H9 (cell line): ENCODE results near the gene SERPINA3. TPM values are rescaled to one million over a fixed set of nuclear protein-coding genes. Genes with fewer than 3 reads are reported as not detected.

Experiments used
- DNase-seq: peaks from one replicate; pipeline ENCODE4 v3.0.0-alpha.2; 2017
- H2AFZ ChIP-seq: one replicate; pipeline ENCODE4 v1.6.1; 2013; ENCODE audit warnings: mild to moderate bottlenecking, low read length, control low read depth, moderate library complexity
- H2AK5ac ChIP-seq: 2 replicates; pipeline ENCODE4 v1.6.1; 2013; ENCODE audit warnings: low read length, control low read depth, mixed read lengths; ENCODE audit not compliant: insufficient read length
- H2BK120ac ChIP-seq: one replicate; pipeline ENCODE4 v1.6.1; 2013; ENCODE audit warnings: low read depth, mild to moderate bottlenecking, low read length, control low read depth, inconsistent platforms; ENCODE audit not compliant: poor library complexity, severe bottlenecking
- H2BK12ac ChIP-seq: 2 replicates; pipeline ENCODE4 v1.6.1; 2013; ENCODE audit warnings: low read length, control low read depth, mixed read lengths, low read depth; ENCODE audit not compliant: insufficient read length
- H2BK15ac ChIP-seq: 2 replicates; pipeline ENCODE4 v1.6.1; 2013; ENCODE audit warnings: low read depth, low read length, control low read depth
- H2BK20ac ChIP-seq: one replicate; pipeline ENCODE4 v1.6.1; 2013; ENCODE audit warnings: low read depth, mild to moderate bottlenecking, low read length, control low read depth, inconsistent platforms; ENCODE audit not compliant: poor library complexity, severe bottlenecking
- H2BK5ac ChIP-seq: 2 replicates; pipeline ENCODE4 v1.6.1; 2013; ENCODE audit warnings: low read length, control low read depth, mixed read lengths; ENCODE audit not compliant: insufficient read length
- H3K14ac ChIP-seq: 2 replicates; pipeline ENCODE4 v1.6.1; 2013; ENCODE audit warnings: low read length, control low read depth; ENCODE audit not compliant: insufficient read depth
- H3K18ac ChIP-seq: 2 replicates; pipeline ENCODE4 v1.6.1; 2013; ENCODE audit warnings: low read depth, mild to moderate bottlenecking, mixed read lengths, low read length, control low read depth; ENCODE audit not compliant: insufficient read length
- H3K23ac ChIP-seq: 2 replicates; pipeline ENCODE4 v1.6.1; 2013; ENCODE audit warnings: low read length, control low read depth, mixed read lengths, low read depth; ENCODE audit not compliant: insufficient read length
- H3K23me2 ChIP-seq: 2 replicates; pipeline ENCODE4 v1.6.1; 2013; ENCODE audit warnings: low read depth, mild to moderate bottlenecking, mixed read lengths, low read length, control low read depth; ENCODE audit not compliant: insufficient read length, poor library complexity, severe bottlenecking
- H3K27ac ChIP-seq: 2 replicates; pipeline ENCODE4 v1.5.1; 2013; ENCODE audit warnings: low read length, control low read depth, mixed read lengths, low read depth; ENCODE audit not compliant: insufficient read length
- H3K27me3 ChIP-seq: 2 replicates; pipeline ENCODE4 v1.6.1; 2013; ENCODE audit warnings: low read length, control low read depth, inconsistent platforms; ENCODE audit not compliant: insufficient read depth
- H3K4ac ChIP-seq: 2 replicates; pipeline ENCODE4 v1.6.1; 2013; ENCODE audit warnings: low read depth, mild to moderate bottlenecking, control low read depth, inconsistent platforms, low read length, moderate library complexity
- H3K4me1 ChIP-seq: 2 replicates; pipeline ENCODE4 v1.6.1; 2013; ENCODE audit warnings: low read length, control low read depth, inconsistent platforms; ENCODE audit not compliant: insufficient read depth
- H3K4me2 ChIP-seq: 2 replicates; pipeline ENCODE4 v1.6.1; 2013; ENCODE audit warnings: low read length, control low read depth, mixed read lengths; ENCODE audit not compliant: insufficient read length, insufficient read depth
- H3K56ac ChIP-seq: 2 replicates; pipeline ENCODE4 v1.6.1; 2013; ENCODE audit warnings: low read depth, mild to moderate bottlenecking, mixed read lengths, low read length, control low read depth; ENCODE audit not compliant: insufficient read length
- H3K79me1 ChIP-seq: 2 replicates; pipeline ENCODE4 v1.6.1; 2013; ENCODE audit warnings: low read depth, mild to moderate bottlenecking, moderate library complexity, low read length, control low read depth, inconsistent platforms; ENCODE audit not compliant: insufficient read depth, poor library complexity, severe bottlenecking
- H3K79me2 ChIP-seq: 2 replicates; pipeline ENCODE4 v1.6.1; 2013; ENCODE audit warnings: low read length, control low read depth, inconsistent platforms; ENCODE audit not compliant: insufficient read depth
- H3K9ac ChIP-seq: 2 replicates; pipeline ENCODE4 v1.6.1; 2013; ENCODE audit warnings: low read length, control low read depth, mixed read lengths; ENCODE audit not compliant: insufficient read length; ENCODE audit errors: extremely low read depth
- H3K9me3 ChIP-seq: one replicate; pipeline ENCODE4 v1.6.1; 2013; ENCODE audit warnings: low read depth, low read length, inconsistent platforms; ENCODE audit not compliant: control insufficient read depth
- H3T11ph ChIP-seq: one replicate; pipeline ENCODE4 v1.6.1; 2013; ENCODE audit warnings: mild to moderate bottlenecking, low read length, control low read depth, inconsistent platforms
- H4K20me1 ChIP-seq: one replicate; pipeline ENCODE4 v1.6.1; 2013; ENCODE audit not compliant: control insufficient read depth, insufficient read length, insufficient read depth
- H4K5ac ChIP-seq: 2 replicates; pipeline ENCODE4 v1.6.1; 2013; ENCODE audit warnings: low read depth, mild to moderate bottlenecking, mixed read lengths, low read length, control low read depth; ENCODE audit not compliant: insufficient read length
- H4K8ac ChIP-seq: replicated peaks from 2 replicates; pipeline ENCODE4 v1.6.1; 2013; ENCODE audit warnings: low read length, control low read depth, mixed read lengths, low read depth; ENCODE audit not compliant: insufficient read length
- H4K91ac ChIP-seq: 2 replicates; pipeline ENCODE4 v1.6.1; 2013; ENCODE audit warnings: low read depth, mild to moderate bottlenecking, moderate library complexity, mixed read lengths, low read length, control low read depth; ENCODE audit not compliant: insufficient read length
- H3K27ac Mint-ChIP-seq, 3 experiments: 2 replicates in 2 of 3; 3 replicates in 1 of 3; pipeline ENCODE4 v1.8.0; 2020 to 2021; ENCODE audit warnings: mixed read lengths in 3 of 3, mild to moderate bottlenecking in 1 of 3, moderate library complexity in 1 of 3
- H3K27me3 Mint-ChIP-seq: 2 replicates; pipeline ENCODE4 v1.8.0; 2021; ENCODE audit warnings: low read depth, mild to moderate bottlenecking, moderate library complexity, mixed read lengths
- H3K36me3 Mint-ChIP-seq, 3 experiments: 2 replicates in 2 of 3; 3 replicates in 1 of 3; pipeline ENCODE4 v1.8.0; 2020 to 2021; ENCODE audit warnings: low read depth in 3 of 3, mixed read lengths in 3 of 3; ENCODE audit not compliant: insufficient read depth in 1 of 3
- H3K4me1 Mint-ChIP-seq, 2 experiments: 2 replicates each; pipeline ENCODE4 v1.8.0; 2020; ENCODE audit warnings: mixed read lengths in 2 of 2
- H3K4me3 Mint-ChIP-seq, 2 experiments: 2 replicates in 1 of 2; 3 replicates in 1 of 2; pipeline ENCODE4 v1.8.0; 2020 to 2021; ENCODE audit warnings: mild to moderate bottlenecking in 2 of 2, mixed read lengths in 2 of 2, moderate library complexity in 1 of 2
- H3K9me3 Mint-ChIP-seq, 2 experiments: 2 replicates in 1 of 2; 3 replicates in 1 of 2; pipeline ENCODE4 v1.8.0; 2020; ENCODE audit warnings: mild to moderate bottlenecking in 2 of 2, mixed read lengths in 2 of 2, moderate library complexity in 1 of 2
- WGBS: extraction: QIAGEN DNeasy Blood & Tissue Kit; methylation state at CpG from one replicate; pipeline ENCODE4 v1.1.7; 2013; ENCODE audit warnings: missing lambda C conversion rate, low lambda C conversion rate, mixed read lengths; ENCODE audit not compliant: insufficient read length; ENCODE audit errors: extremely low coverage; 5-methylcytosine and 5-hydroxymethylcytosine counted together
- total RNA-seq: library from RNA; stranded (reverse); gene quantifications from 2 replicates; pipeline ENCODE4 v1.2.1, GENCODE V29; 2021
- TF ChIP-seq, protein P1 (sequence below): fragments of 200-600 bp; sonication (generic); conservative IDR thresholded peaks from 3 replicates; pipeline ENCODE4 v1.8.0; 2021; ENCODE audit warnings: antibody characterized with exemption, mild to moderate bottlenecking

SERPINA3 gene
- total RNA-seq, 1 experiment from 2014 or later = not detected

DNA sequence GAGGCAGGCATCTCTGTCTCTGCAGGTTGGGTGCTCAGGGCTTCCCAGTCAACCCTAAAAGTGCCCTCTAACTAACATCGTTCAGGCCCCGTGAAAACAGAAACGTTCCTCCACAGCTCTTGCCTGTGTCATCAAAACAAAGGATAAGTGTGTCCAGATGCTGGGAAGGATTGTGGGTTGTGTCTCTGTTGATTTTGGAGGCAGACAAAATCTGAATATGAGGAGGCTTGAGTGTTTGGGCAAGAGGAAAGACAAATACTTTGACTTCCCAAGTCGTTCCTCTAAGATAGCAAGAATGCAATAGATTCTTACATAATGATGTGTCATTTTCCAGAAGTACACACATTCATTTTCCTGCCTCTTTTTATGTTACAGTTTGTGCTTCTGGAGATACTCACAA, 52.9 kb downstream of the SERPINA3 start:
- H3K9ac ChIP-seq = no peak overlapping the region
- no peak overlapping the region for H2AFZ ChIP-seq
- no CpG with 5 or more reads among the region's 4 CpGs for WGBS
- H3K9me3 ChIP-seq = no peaks in the 10 kb centered on the region
- no peaks in the 10 kb centered on the region for H3K4me1 ChIP-seq
- no peak overlapping the region for H2BK15ac ChIP-seq
- Mint-ChIP-seq H3K4me1 (no peaks in the 10 kb centered on the region), H3K27ac (no peak overlapping the region; a peak in 1 of 7 replicates), H3K9me3 (no peaks in the 10 kb centered on the region), H3K27me3 (peaks cover 14% of the 10 kb centered on the region), H3K36me3 (no peaks in the 10 kb centered on the region), H3K4me3 (no peak overlapping the region)
- H2BK20ac ChIP-seq = no peak overlapping the region
- no peak overlapping the region for H2AK5ac ChIP-seq
- H3K27ac ChIP-seq = no peak overlapping the region
- H3T11ph ChIP-seq = no peak overlapping the region
- no peaks in the 10 kb centered on the region for H3K79me2 ChIP-seq
- no peak overlapping the region for H3K4ac ChIP-seq
- TF ChIP-seq, protein P1, sequence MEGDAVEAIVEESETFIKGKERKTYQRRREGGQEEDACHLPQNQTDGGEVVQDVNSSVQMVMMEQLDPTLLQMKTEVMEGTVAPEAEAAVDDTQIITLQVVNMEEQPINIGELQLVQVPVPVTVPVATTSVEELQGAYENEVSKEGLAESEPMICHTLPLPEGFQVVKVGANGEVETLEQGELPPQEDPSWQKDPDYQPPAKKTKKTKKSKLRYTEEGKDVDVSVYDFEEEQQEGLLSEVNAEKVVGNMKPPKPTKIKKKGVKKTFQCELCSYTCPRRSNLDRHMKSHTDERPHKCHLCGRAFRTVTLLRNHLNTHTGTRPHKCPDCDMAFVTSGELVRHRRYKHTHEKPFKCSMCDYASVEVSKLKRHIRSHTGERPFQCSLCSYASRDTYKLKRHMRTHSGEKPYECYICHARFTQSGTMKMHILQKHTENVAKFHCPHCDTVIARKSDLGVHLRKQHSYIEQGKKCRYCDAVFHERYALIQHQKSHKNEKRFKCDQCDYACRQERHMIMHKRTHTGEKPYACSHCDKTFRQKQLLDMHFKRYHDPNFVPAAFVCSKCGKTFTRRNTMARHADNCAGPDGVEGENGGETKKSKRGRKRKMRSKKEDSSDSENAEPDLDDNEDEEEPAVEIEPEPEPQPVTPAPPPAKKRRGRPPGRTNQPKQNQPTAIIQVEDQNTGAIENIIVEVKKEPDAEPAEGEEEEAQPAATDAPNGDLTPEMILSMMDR = no peak
- no peaks in the 10 kb centered on the region for H3K79me1 ChIP-seq
- H2BK5ac ChIP-seq = no peak overlapping the region
- H4K8ac ChIP-seq = no peak overlapping the region
- no peaks in the 10 kb centered on the region for H4K20me1 ChIP-seq
- H2BK120ac ChIP-seq = no peak overlapping the region
- DNase-seq = no peak
- H3K18ac ChIP-seq = no peak overlapping the region
- H3K4me2 ChIP-seq = no peak overlapping the region
- H4K91ac ChIP-seq = no peak overlapping the region
- H3K23me2 ChIP-seq = no peaks in the 10 kb centered on the region
- no peak overlapping the region for H3K14ac ChIP-seq
- no peak overlapping the region for H4K5ac ChIP-seq
- H3K27me3 ChIP-seq = no peaks in the 10 kb centered on the region
- no peak overlapping the region for H3K23ac ChIP-seq
- H2BK12ac ChIP-seq = no peak overlapping the region
- no peak overlapping the region for H3K56ac ChIP-seq
